BLaER1 (cell line): ENCODE data around the gene SELENOF.
A peak's percentile ranks its signal among the peaks of the same experiment; 100 is the strongest.

Experiments
- H3K27ac ChIP-seq: shearing (Covaris generic); formaldehyde crosslinking; 2 replicates; pipeline ENCODE4 v1.8.1; 2022
- H3K27me3 ChIP-seq: shearing (Covaris generic); formaldehyde crosslinking; 2 replicates; pipeline ENCODE4 v1.8.1; 2022
- H3K36me3 ChIP-seq: shearing (Covaris generic); formaldehyde crosslinking; 2 replicates; pipeline ENCODE4 v1.8.1; 2022
- H3K4me1 ChIP-seq: shearing (Covaris generic); formaldehyde crosslinking; 2 replicates; pipeline ENCODE4 v1.8.1; 2022
- H3K4me2 ChIP-seq: shearing (Covaris generic); formaldehyde crosslinking; 2 replicates; pipeline ENCODE4 v1.8.1; 2022
- H3K4me3 ChIP-seq: shearing (Covaris generic); formaldehyde crosslinking; 2 replicates; pipeline ENCODE4 v1.8.1; 2022
- H3K9ac ChIP-seq: shearing (Covaris generic); formaldehyde crosslinking; 2 replicates; pipeline ENCODE4 v1.8.1; 2022
- H3K9me3 ChIP-seq: shearing (Covaris generic); formaldehyde crosslinking; 2 replicates; pipeline ENCODE4 v1.8.1; 2022
- H4K20me1 ChIP-seq: shearing (Covaris generic); formaldehyde crosslinking; 2 replicates; pipeline ENCODE4 v1.8.1; 2022
- Cebpa-rat ChIP-seq: shearing (Covaris generic); IDR thresholded peaks from 2 replicates; pipeline ENCODE4 v1.8.1; 2022

SELENOF gene

GRCh38 chr1:86866665-86867064 is 47.3 kb downstream of the SELENOF start:
- peaks cover 35% of the 10 kb centered on the region for H3K36me3 ChIP-seq
- no peaks in the 10 kb centered on the region for H3K27me3 ChIP-seq
- no peak overlapping the region for H3K4me2 ChIP-seq
- H3K27ac ChIP-seq: no peak overlapping the region
- H3K9ac ChIP-seq: no peak overlapping the region
- no peak overlapping the region for H3K4me3 ChIP-seq
- H4K20me1 ChIP-seq: peaks cover 14% of the 10 kb centered on the region
- no peaks in the 10 kb centered on the region for H3K4me1 ChIP-seq
- no peaks in the 10 kb centered on the region for H3K9me3 ChIP-seq
- no peak for TF ChIP-seq Cebpa-rat

- no peak for TF ChIP-seq Cebpa-rat
- no peaks in the 10 kb centered on the region for H3K27me3 ChIP-seq
- no peak overlapping the region for H3K4me2 ChIP-seq
- peaks cover 14% of the 10 kb centered on the region for H4K20me1 ChIP-seq
- H3K27ac ChIP-seq: no peak overlapping the region
- no peak overlapping the region for H3K9ac ChIP-seq
- H3K9me3 ChIP-seq: no peaks in the 10 kb centered on the region
- H3K36me3 ChIP-seq: peaks cover 41% of the 10 kb centered on the region
- H3K4me3 ChIP-seq: no peak overlapping the region
- H3K4me1 ChIP-seq: no peaks in the 10 kb centered on the region
These were observed 47.8 kb downstream of the SELENOF start for GRCh38 chr1:86865973-86866637.

GRCh38 chr1:86862920-86863319 is 51.0 kb downstream of the SELENOF start:
- Histone ChIP-seq H3K36me3 (peaks cover 60% of the 10 kb centered on the region), H3K27me3 (no peaks in the 10 kb centered on the region), H4K20me1 (peaks cover 5% of the 10 kb centered on the region), H3K9ac (no peak overlapping the region), H3K9me3 (no peaks in the 10 kb centered on the region; the same call in 1 of the 2 replicates), H3K4me3 (no peak overlapping the region), H3K27ac (no peak overlapping the region), H3K4me1 (no peaks in the 10 kb centered on the region), H3K4me2 (no peak overlapping the region)
- no peak for TF ChIP-seq Cebpa-rat

GRCh38 chr1:86861424-86861823 is 52.5 kb downstream of the SELENOF start:
- Histone ChIP-seq H3K4me2 (no peak overlapping the region), H3K27me3 (no peaks in the 10 kb centered on the region), H3K36me3 (peaks cover 50% of the 10 kb centered on the region), H3K9ac (no peak overlapping the region), H3K4me3 (no peak overlapping the region), H3K4me1 (peaks cover 10% of the 10 kb centered on the region), H3K27ac (no peak overlapping the region), H3K9me3 (no peaks in the 10 kb centered on the region; the same call in 1 of the 2 replicates), H4K20me1 (no peaks in the 10 kb centered on the region; the same call in 1 of the 2 replicates)
- no peak for TF ChIP-seq Cebpa-rat

DNA sequence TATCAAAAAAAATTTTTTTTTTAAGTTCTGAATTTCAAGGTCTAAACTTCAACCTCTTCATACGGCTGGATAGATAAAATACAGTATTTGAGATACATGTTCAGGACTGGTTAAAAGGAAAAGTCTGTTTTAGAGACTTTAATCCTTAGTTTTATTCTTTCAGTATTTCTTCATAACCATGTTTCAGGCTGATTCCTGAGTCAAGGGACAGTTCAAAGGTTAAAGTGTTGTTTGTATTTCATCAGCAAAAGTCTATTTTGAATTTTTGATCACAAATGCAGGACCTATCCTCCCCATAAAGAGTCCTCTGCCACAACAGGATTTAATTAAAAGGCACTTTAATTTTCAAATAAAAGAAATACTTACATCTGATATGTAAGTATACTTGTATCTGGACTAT is 53.5 kb downstream of the SELENOF start:
- Histone ChIP-seq H3K27ac (no peak overlapping the region), H3K9ac (no peak overlapping the region), H4K20me1 (no peaks in the 10 kb centered on the region; the same call in 1 of the 2 replicates), H3K27me3 (no peaks in the 10 kb centered on the region), H3K36me3 (peaks cover 43% of the 10 kb centered on the region), H3K4me2 (no peak overlapping the region), H3K9me3 (no peaks in the 10 kb centered on the region; the same call in 1 of the 2 replicates), H3K4me1 (peaks cover 15% of the 10 kb centered on the region), H3K4me3 (no peak overlapping the region)
- no peak for TF ChIP-seq Cebpa-rat

DNA sequence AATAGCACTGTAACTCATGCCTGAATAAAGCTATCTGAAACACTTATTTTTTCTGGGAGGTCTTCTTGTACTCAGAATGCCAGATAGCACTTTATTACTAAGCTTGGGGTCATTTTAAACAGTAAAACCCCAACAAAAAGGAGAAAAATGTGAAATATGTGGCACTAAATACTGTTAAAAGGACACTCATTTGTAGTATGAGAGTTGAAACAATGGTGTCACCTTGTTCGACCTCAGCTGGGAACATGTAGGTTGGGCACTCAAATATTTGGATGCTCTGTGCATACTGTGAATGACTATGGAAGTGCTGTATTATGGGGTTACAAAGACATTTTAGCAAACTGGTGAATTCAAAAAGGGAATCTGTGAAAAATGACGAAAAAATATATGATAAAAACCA is 53.9 kb downstream of the SELENOF start:
- Histone ChIP-seq H3K36me3 (peaks cover 41% of the 10 kb centered on the region), H3K27ac (no peak overlapping the region), H3K27me3 (no peaks in the 10 kb centered on the region), H4K20me1 (no peaks in the 10 kb centered on the region), H3K4me2 (no peak overlapping the region), H3K4me1 (peaks cover 15% of the 10 kb centered on the region), H3K9me3 (no peaks in the 10 kb centered on the region; the same call in 1 of the 2 replicates), H3K9ac (no peak overlapping the region), H3K4me3 (no peak overlapping the region)
- TF ChIP-seq Cebpa-rat: no peak

DNA sequence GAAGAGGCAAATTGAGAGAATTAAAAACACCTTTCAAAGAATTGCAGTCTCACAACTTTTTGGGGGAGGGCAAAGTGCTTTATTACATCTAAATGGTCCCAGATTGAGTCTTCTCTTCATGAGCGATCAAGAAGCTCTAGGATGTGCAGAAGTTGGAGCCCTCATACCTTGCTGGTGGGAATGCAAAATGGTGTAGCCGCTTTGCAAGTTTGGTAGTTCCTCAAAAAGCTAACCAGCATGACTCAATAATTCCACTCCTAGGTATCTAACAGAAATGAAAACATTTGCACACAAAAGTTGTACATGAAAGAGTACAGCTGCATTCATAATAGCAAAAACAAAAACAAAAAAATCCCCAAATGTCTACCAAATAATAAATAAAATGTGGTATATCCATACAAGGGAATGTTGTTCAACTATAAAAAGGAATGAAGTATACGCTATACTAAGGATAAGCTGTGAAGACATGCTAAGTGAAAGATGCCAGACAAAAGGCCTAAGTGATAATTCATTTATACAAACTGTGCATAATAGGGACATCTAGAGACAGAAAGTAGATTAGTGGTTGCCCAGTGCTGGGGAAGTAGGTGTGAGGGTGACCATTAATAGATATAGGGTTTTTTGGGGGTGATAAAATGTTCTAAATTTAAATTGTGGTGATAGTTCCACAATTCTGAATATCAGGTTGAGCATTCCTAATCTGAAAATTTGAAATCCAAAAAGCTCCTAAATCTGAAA is 55.2 kb downstream of the SELENOF start:
- H4K20me1 ChIP-seq: no peaks in the 10 kb centered on the region
- no peak overlapping the region for H3K4me2 ChIP-seq
- H3K36me3 ChIP-seq: peaks cover 39% of the 10 kb centered on the region
- H3K27ac ChIP-seq: no peak overlapping the region
- no peak overlapping the region for H3K9ac ChIP-seq
- no peak for TF ChIP-seq Cebpa-rat
- H3K27me3 ChIP-seq: no peaks in the 10 kb centered on the region
- H3K4me1 ChIP-seq: peaks cover 26% of the 10 kb centered on the region
- peaks cover 8% of the 10 kb centered on the region for H3K9me3 ChIP-seq
- no peak overlapping the region for H3K4me3 ChIP-seq

- peaks cover 51% of the 10 kb centered on the region for H3K4me1 ChIP-seq
- peaks cover 20% of the 10 kb centered on the region for H3K36me3 ChIP-seq
- no peak overlapping the region for H3K9ac ChIP-seq
- TF ChIP-seq Cebpa-rat: no peak
- no peak overlapping the region for H3K4me3 ChIP-seq
- H3K27ac ChIP-seq: no peak overlapping the region
- no peaks in the 10 kb centered on the region for H4K20me1 ChIP-seq
- H3K27me3 ChIP-seq: no peaks in the 10 kb centered on the region
- peaks cover 8% of the 10 kb centered on the region for H3K9me3 ChIP-seq
- H3K4me2 ChIP-seq: no peak overlapping the region
These were observed 57.7 kb downstream of the SELENOF start for GRCh38 chr1:86856196-86856595.

DNA sequence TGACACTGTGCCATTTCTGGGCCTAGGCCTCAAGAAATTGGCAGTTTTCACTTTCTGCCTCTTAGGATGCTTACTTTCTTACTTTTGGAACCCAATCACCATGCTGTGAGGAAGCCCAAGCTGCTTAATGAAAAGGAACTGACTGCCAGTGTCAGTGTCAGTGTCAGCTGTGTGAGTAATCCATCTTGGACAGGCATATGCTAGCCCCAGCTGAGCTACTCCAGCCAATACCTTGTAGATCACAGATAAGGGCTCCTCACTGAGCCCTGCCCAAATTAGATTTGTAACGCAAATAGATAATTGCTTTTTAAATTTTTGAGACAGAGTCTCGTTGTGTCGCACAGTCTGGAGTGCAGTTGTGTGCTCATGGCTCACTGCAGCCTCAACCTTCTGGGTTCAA is 59.6 kb downstream of the SELENOF start:
- Histone ChIP-seq H3K4me1 (peaks cover 68% of the 10 kb centered on the region), H3K9ac (no peak overlapping the region), H4K20me1 (no peaks in the 10 kb centered on the region), H3K9me3 (peaks cover 8% of the 10 kb centered on the region), H3K4me2 (peak overlapping the region; percentile 16; the same call in 1 of the 2 replicates), H3K36me3 (peaks cover 10% of the 10 kb centered on the region; the same call in 1 of the 2 replicates), H3K27ac (peak overlapping the region; percentile 91), H3K4me3 (no peak overlapping the region), H3K27me3 (no peaks in the 10 kb centered on the region)
- TF ChIP-seq Cebpa-rat: no peak

DNA sequence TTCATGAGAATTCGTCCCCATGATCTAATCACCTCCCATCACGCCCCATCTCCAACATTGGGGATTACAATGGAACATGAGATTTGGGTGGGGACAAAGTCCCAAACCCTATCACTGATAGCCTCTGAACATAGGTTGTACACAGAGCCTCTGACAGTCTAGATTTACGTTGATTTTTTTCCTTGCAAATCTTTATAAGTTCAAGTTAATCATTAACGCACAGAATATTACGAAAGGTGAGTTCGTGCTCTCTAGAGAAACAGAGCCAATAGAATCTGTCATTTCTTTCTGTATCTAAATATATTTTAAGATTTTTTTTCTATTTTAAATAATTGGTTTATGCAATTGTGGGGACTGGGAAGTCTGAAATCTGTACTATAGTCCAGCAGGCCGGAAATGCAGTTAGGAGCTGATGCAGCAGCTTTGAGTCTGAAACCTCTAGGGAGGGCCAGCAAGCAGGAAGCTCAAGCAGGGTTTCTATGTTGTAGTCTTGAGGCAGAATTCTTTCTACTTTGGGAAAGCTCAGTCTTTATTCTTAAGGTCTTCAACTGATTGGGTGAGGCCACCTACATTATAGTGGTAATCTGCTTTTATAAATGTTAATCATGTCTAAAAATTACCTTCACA is 61.0 kb downstream of the SELENOF start:
- Histone ChIP-seq H3K27me3 (no peaks in the 10 kb centered on the region), H3K9ac (peak overlapping the region; percentile 54), H3K4me1 (peaks cover 72% of the 10 kb centered on the region), H3K9me3 (peaks cover 8% of the 10 kb centered on the region), H3K4me3 (peak overlapping the region; percentile 52), H4K20me1 (no peaks in the 10 kb centered on the region), H3K36me3 (no peaks in the 10 kb centered on the region), H3K27ac (peak overlapping the region; percentile 91), H3K4me2 (peak overlapping the region; percentile 73)
- TF ChIP-seq Cebpa-rat: no peak
